Measurements from ENCODE around the gene PDPN. TPM values are rescaled to one million over a fixed set of nuclear protein-coding genes. Genes with fewer than 3 reads are reported as not detected.
A peak's percentile ranks its signal among the peaks of the same experiment; 100 is the strongest.

Gene PDPN
- total RNA-seq, 1 donor from 2014 or later = 43.7 TPM

GRCh38 chr1:13587256-13588030 is 3.8 kb downstream of the PDPN start:
- intact Hi-C loops (cut with DNase I) = no loop called here
- no peak for DNase-seq (ENCODE audit: extremely low spot score in 2 of 2)
- TF ChIP-seq POLR2AphosphoS5 (IDR thresholded peaks at IDR 0.05; ENCODE audit: insufficient read depth in 1 of 2, low read depth in 1 of 2) (peak in 1 of 2 donors; percentile 16), CTCF (IDR thresholded peaks at IDR 0.05) (no peak)
- no peaks in the 10 kb centered on the region for H3K36me3 ChIP-seq
- H3K27me3 ChIP-seq = no peaks in the 10 kb centered on the region
- peaks cover 59% of the 10 kb centered on the region for H3K4me1 ChIP-seq
- H3K27ac ChIP-seq = peak overlapping the region; percentile 95
- no peak overlapping the region for H3K4me3 ChIP-seq
- no peaks in the 10 kb centered on the region for H3K9me3 ChIP-seq

- Histone ChIP-seq H3K4me1 (peaks cover 67% of the 10 kb centered on the region), H3K27me3 (no peaks in the 10 kb centered on the region), H3K27ac (peak overlapping the region; percentile 95), H3K9me3 (no peaks in the 10 kb centered on the region), H3K4me3 (no peak overlapping the region), H3K36me3 (no peaks in the 10 kb centered on the region)
- TF ChIP-seq CTCF (IDR thresholded peaks at IDR 0.05) (no peak), POLR2AphosphoS5 (IDR thresholded peaks at IDR 0.05; ENCODE audit: insufficient read depth in 1 of 2, low read depth in 1 of 2) (no peak), POLR2A (IDR thresholded peaks at IDR 0.05) (no peak)
- no peak for DNase-seq (ENCODE audit: extremely low spot score in 2 of 2)
- intact Hi-C loops (cut with DNase I) = no loop called here
Observed at GRCh38 chr1:13588946-13589796, 5.5 kb downstream of the PDPN start.

- peaks cover 61% of the 10 kb centered on the region for H3K4me1 ChIP-seq
- H3K27me3 ChIP-seq = no peaks in the 10 kb centered on the region
- no peak for DNase-seq (ENCODE audit: extremely low spot score in 2 of 2)
- no peaks in the 10 kb centered on the region for H3K36me3 ChIP-seq
- no peak overlapping the region for H3K4me3 ChIP-seq
- intact Hi-C loops (cut with DNase I) = no loop called here
- H3K9me3 ChIP-seq = no peaks in the 10 kb centered on the region
- no peak overlapping the region for H3K27ac ChIP-seq
- TF ChIP-seq POLR2A (IDR thresholded peaks at IDR 0.05) (no peak), CTCF (IDR thresholded peaks at IDR 0.05) (no peak), POLR2AphosphoS5 (IDR thresholded peaks at IDR 0.05; ENCODE audit: insufficient read depth in 1 of 2, low read depth in 1 of 2) (no peak)
Observed at GRCh38 chr1:13590486-13590885, 6.9 kb downstream of the PDPN start.

- peak in 1 of 2 donors; percentile 96 for DNase-seq (ENCODE audit: extremely low spot score in 2 of 2)
- intact Hi-C loops (cut with DNase I) = no loop called here
- Histone ChIP-seq H3K4me3 (no peak overlapping the region), H3K27me3 (no peaks in the 10 kb centered on the region), H3K9me3 (no peaks in the 10 kb centered on the region), H3K27ac (peak overlapping the region; percentile 83), H3K36me3 (peaks cover 0 to 4% of the 10 kb centered on the region in 2 donors), H3K4me1 (peaks cover 43% of the 10 kb centered on the region)
- TF ChIP-seq POLR2AphosphoS5 (IDR thresholded peaks at IDR 0.05; ENCODE audit: insufficient read depth in 1 of 2, low read depth in 1 of 2) (peak; percentile 39 to 89), POLR2A (IDR thresholded peaks at IDR 0.05) (peak in 1 of 2 donors; percentile 27), CTCF (IDR thresholded peaks at IDR 0.05) (no peak)
Observed at GRCh38 chr1:13593511-13594131, 10.0 kb downstream of the PDPN start.

Measured in vagina (tissue), 2 donors.